HG03039 (cell line): ENCODE results near the gene DHDDS.
"Not testable (repeated sequence)": the region's sequence is repeated elsewhere in the genome, so short reads cannot be mapped to it uniquely, and the experiment has no call there.

Source experiments
- ATAC-seq: cut with Tn5 transposase; IDR thresholded peaks from one replicate; pipeline ENCODE4 v1.9.1; 2021; ENCODE audit warnings: mild to moderate bottlenecking, moderate library complexity; ENCODE audit not compliant: unreplicated experiment

DHDDS gene

GRCh38 chr1:26431979-26432695 is at the start of gene DHDDS:
DHDDS (plus strand) TSS chr1:26432321; CDS start chr1:26432946, 625 bp downstream.
- peak; percentile 91 for ATAC-seq

GRCh38 chr1:26384076-26384475 is 48.0 kb upstream of the DHDDS start:
- no peak for ATAC-seq

DNA sequence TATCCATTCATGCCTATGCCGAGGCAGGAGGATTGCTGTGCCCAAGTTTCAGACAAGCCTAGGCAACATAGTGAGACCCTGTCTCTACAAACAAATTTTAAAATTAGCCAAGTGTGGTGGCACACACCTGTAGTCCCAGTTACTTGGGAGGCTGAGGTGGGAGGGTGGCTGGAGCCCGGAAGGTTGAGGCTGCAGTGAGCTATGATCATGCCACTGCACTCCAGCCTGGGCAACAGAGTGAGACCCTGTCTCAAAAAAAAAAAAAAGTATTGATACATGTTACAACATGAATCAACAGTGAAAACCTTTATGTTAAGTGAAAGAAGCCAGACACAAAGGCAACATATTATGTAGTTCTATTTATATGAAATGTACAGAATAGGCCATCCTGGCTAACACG is 47.1 kb upstream of the DHDDS start:
- not testable (repeated sequence) for ATAC-seq

- no peak for ATAC-seq
Observed at GRCh38 chr1:26387447-26387846, 44.7 kb upstream of the DHDDS start.

GRCh38 chr1:26388791-26389445 is 43.2 kb upstream of the DHDDS start:
- no peak for ATAC-seq

GRCh38 chr1:26389604-26390247 is 42.4 kb upstream of the DHDDS start:
- no peak for ATAC-seq

DNA sequence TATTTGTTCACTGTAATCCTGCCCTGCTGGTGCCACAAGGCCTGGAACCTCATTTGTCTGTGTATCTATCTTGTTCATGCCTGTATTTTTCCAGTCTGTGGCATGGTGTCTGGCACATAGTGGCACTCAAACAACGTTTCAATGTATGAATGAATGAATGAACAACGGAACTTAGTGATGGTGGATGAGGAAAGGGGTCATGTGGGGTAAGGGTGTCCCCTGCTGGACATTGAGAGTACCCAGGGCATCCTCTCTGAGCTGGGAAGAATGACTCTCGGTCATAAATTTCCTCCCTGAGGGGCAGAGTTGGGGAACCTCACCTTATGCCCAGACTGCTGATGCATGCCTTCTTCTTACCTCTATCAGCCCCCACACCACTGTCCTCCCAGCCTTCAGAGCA is 40.7 kb upstream of the DHDDS start:
- ATAC-seq: no peak

DNA sequence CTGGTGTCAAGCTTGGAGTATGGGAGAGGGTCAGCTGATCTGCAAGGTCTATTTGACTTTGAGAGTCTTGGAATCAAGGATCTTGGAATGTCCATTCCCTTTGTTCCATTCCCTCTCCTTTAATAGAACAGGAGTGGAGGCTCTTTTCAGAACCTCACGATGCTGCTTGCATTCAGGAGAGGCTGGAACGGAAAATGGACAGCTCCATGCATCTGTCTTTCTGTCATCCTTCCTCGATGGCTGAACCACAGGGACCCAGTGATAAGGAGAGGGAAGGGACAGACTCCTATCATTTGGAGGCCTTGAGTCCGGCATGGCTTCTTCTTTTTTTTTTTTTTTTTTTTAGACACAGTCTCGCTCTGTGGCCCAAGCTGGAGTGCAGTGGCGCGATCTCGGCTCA is 36.4 kb upstream of the DHDDS start:
- no peak for ATAC-seq

- no peak for ATAC-seq
Observed at GRCh38 chr1:26399034-26399433, 33.1 kb upstream of the DHDDS start.

DNA sequence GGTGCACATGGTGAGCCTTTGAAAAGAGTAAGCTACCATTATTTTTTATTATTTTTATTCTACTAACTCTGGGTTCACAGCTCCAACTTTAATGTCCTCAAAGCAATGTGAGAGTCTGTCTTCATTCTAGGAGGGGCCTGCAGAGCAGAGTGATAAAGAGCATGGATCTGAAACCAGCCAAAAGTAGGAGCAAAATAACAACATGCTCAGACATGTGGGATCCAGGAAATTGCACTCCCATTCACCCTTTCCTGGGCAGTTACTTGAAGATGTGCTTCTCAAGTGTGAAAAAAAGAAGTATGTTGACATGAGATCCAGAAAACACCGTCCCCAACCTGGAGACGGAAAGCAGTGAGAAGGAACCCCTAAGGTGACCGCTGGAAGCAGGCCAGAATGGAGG is 30.2 kb upstream of the DHDDS start:
- no peak for ATAC-seq

DNA sequence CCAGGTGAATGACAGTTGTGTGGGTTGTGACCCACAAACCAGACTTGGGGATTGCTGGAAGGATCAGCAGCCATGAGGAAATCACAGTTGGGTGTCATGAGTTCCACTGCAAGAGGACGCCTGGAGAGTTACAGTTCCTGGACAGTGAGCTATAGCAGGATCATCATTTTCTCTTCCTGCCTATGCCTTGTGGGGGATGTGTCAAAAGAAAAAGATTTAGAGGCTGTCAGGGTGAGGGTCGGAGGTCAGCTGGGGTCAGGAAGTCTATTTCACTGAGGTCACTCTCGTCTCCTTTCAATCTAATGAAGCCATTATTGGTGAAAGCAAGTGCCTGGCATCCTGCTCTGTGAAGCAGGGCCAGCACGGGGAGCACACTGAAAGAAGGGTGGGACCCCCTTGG is 28.5 kb upstream of the DHDDS start:
- ATAC-seq: no peak

DNA sequence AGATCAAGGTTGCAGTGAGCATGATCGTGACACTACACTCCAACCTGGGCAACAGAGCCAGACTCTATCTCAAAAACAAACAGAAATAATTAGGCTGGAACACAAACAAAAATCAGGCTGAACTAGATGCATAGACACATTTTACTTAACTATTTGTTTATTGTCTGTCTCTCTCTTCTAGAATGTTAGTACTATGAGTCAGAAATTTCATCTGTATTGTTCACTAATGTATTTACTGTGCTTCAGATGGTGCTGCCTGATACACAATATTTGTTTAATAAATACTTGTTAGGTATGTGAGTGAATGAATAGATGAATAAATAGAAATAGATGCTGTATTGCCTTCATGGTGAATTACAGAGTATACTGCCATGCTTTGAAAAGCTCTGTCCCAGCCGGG is 27.5 kb upstream of the DHDDS start:
- no peak for ATAC-seq

DNA sequence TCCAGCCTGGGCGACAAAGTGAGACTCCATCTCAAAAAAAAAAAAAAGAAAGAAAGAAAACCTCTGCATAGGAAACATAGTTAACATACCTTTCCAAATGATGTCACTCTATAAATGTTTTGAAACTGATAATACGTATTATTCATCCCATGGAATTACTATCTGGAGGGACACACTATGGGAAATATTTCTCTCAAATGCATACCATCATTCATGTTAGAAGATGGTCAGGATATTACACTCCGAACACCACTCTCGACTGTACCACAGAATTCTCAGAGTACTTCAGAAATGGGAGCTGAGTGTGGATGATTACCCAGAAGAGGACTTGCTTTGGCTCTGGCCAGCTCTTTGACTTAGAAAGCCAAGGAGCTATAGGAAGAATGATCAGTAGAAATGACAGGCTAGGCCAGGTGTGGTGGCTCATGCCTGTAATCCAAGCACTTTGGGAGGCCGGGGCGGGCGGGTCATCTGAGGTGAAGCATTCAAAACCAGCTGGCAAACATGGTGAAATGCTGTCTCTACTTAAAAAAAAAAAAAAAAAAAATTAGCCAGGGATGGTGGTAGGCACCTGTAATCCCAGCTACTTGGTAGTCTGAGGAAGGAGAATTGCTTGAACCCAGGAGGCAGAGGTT is 26.7 kb upstream of the DHDDS start:
- ATAC-seq: no peak

- no peak for ATAC-seq
Observed at GRCh38 chr1:26408604-26409003, 23.5 kb upstream of the DHDDS start.

- ATAC-seq: no peak
Observed at GRCh38 chr1:26409191-26409807, 22.8 kb upstream of the DHDDS start.

- no peak for ATAC-seq
Observed at GRCh38 chr1:26410706-26411623, 21.2 kb upstream of the DHDDS start, which contains the start of gene LIN28A. LIN28A (plus strand) TSS chr1:26410817; CDS start chr1:26410892, 75 bp downstream.

GRCh38 chr1:26411624-26412074 is 20.5 kb upstream of the DHDDS start:
- ATAC-seq: no peak

DNA sequence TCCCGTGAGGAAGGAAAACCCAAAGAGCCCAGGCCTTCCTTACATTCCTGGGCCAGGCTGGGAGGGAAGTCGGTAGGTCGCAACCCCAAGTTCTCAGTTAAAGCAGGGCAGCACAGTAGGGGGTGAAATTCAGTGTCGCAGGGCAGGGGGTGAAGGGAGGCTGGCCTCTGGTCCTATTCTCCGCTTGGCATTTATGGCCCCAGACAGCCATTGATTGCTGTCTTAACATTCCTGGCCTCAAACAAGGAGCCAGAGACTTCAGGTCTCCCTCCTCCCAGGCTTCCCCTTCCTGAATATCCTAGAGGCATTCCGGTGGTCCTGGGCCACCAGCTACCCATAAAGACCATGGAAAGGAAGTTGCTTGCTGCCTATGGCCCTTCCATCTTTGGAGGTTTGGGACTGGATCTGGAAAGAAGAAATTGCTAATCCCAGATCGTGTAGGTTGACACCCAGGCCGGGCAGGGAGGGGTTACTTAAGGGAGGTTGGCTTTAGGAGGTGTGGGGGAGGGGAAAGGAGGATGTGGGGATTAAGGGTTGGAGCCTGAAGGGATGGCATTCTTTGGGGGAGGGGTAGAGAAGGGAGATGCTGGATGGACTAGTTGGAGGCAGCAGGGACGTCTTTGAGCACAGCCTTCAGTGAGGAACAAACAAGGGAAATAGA is 19.8 kb upstream of the DHDDS start:
- ATAC-seq: no peak

GRCh38 chr1:26413031-26413430 is 19.1 kb upstream of the DHDDS start:
- ATAC-seq: no peak
